ENCODE results near the gene MLLT1.

DNA sequence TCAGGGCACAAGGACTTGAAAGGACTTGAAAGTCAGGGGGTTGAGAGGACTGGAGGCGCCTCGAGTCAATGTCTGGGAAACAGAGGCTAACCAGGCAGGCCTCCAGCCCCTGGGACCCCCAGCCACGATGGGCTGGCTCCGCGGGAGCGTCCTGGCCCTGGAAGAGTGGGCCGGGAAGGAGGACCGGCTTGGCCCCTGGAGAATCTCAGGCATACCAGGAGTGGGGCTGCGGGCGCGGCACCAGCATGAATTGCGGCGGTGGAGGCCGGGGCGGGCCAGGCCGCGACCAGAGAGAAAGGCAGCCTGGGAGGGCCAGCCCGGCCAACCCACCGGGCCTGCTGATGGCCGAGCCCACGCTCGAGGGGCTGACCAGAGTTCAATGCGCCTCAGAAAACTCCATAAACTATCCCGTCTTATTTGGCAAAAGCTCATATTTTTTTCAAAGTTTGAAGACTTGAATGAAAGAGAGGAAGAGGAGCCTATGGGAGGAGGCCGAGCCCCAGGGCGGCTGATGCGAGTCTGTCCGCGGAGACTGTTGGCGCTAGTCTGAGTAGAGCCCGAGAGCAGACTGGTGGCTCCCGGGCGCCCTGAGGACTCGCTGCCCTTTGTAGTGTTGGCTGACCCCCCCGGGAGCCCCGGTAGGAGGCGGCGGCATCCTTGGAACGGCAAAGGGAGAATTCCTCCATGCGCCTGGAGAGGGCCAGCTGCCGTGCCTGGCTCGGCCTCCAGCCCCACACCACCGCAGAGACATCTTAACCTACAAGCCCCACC, 68.0 kb downstream of the MLLT1 start:
- TF ChIP-seq POLR2A (IDR thresholded peaks at IDR 0.05): no peak
- TF ChIP-seq, protein P1, sequence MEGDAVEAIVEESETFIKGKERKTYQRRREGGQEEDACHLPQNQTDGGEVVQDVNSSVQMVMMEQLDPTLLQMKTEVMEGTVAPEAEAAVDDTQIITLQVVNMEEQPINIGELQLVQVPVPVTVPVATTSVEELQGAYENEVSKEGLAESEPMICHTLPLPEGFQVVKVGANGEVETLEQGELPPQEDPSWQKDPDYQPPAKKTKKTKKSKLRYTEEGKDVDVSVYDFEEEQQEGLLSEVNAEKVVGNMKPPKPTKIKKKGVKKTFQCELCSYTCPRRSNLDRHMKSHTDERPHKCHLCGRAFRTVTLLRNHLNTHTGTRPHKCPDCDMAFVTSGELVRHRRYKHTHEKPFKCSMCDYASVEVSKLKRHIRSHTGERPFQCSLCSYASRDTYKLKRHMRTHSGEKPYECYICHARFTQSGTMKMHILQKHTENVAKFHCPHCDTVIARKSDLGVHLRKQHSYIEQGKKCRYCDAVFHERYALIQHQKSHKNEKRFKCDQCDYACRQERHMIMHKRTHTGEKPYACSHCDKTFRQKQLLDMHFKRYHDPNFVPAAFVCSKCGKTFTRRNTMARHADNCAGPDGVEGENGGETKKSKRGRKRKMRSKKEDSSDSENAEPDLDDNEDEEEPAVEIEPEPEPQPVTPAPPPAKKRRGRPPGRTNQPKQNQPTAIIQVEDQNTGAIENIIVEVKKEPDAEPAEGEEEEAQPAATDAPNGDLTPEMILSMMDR (IDR thresholded peaks at IDR 0.05 in 8 of 11, conservative IDR thresholded peaks at IDR 0.05 in 3 of 11): no peak
- TF ChIP-seq POLR2AphosphoS5 (IDR thresholded peaks at IDR 0.05): no peak
